Peyer's patch (tissue), 4 donors: ENCODE measurements around the gene CAPN9. TPM values are rescaled to one million over a fixed set of nuclear protein-coding genes. Genes with fewer than 3 reads are reported as not detected.

Source experiments
- DNase-seq, 3 donors: peaks; one replicate each; pipeline ENCODE4 v3.0.0-alpha.2; 2017 to 2019
- H3K27ac ChIP-seq, 4 donors: fragments of 200-600 bp; sonication (generic); one replicate each; pipeline ENCODE4 v1.5.1; 2016 to 2019
- H3K27me3 ChIP-seq, 2 donors: fragments of 200-600 bp; sonication (generic); one replicate each; pipeline ENCODE4 v1.5.1; 2019
- H3K36me3 ChIP-seq, 3 donors: fragments of 200-600 bp; sonication (generic); one replicate each; pipeline ENCODE4 v1.5.1; 2016 to 2019
- H3K4me1 ChIP-seq, 4 donors: fragments of 200-600 bp; sonication (generic); one replicate each; pipeline ENCODE4 v1.5.1; 2016 to 2019
- H3K4me3 ChIP-seq, 4 donors: fragments of 200-600 bp; sonication (generic); 1 replicate in 3 of 4; 2 replicates in 1 of 4; pipeline ENCODE4 v1.5.1; 2016 to 2019; ENCODE audit warnings: mild to moderate bottlenecking in 1 of 4
- H3K9me3 ChIP-seq, 4 donors: fragments of 200-600 bp; sonication (generic); one replicate each; pipeline ENCODE4 v1.5.1; 2016 to 2019; ENCODE audit warnings: mild to moderate bottlenecking in 1 of 4
- CTCF ChIP-seq, 6 experiments: fragments of 450-650 bp in 4 of 6; fragments of 200-600 bp in 2 of 6; sonication (generic) in 1 of 6; IDR thresholded peaks; one replicate each; pipeline ENCODE4 v1.5.1; 2017 to 2019; ENCODE audit warnings: antibody characterized with exemption in 6 of 6, mild to moderate bottlenecking in 3 of 6, moderate library complexity in 1 of 6
- POLR2A ChIP-seq, 2 donors: fragments of 450-650 bp; IDR thresholded peaks; one replicate each; pipeline ENCODE4 v1.5.1; 2017; ENCODE audit warnings: antibody characterized with exemption in 2 of 2, mild to moderate bottlenecking in 2 of 2, moderate library complexity in 2 of 2
- total RNA-seq, 4 donors: library from RNA; depleted of rRNA; stranded (reverse); fragments of >200 nt; gene quantifications; one replicate each; pipeline ENCODE4 v1.1.0, GENCODE V29; 2016

Gene CAPN9
- total RNA-seq, 4 donors from 2014 or later: 23.7 to 43.1 (median 33.4) TPM

GRCh38 chr1:230725256-230726012, 21.8 kb upstream of the CAPN9 start:
- H3K4me1 ChIP-seq: peaks cover 0 to 19% (median 0%) of the 10 kb centered on the region in 4 donors
- DNase-seq: no peak
- H3K27ac ChIP-seq: no peak overlapping the region
- H3K4me3 ChIP-seq: no peak overlapping the region
- H3K9me3 ChIP-seq: peaks cover 0 to 7% (median 0%) of the 10 kb centered on the region in 4 donors
- TF ChIP-seq CTCF (IDR thresholded peaks at IDR 0.05) (no peak), POLR2A (IDR thresholded peaks at IDR 0.05) (no peak)
- H3K27me3 ChIP-seq: no peaks in the 10 kb centered on the region
- no peaks in the 10 kb centered on the region for H3K36me3 ChIP-seq

GRCh38 chr1:230728710-230729392, 18.3 kb upstream of the CAPN9 start:
- Histone ChIP-seq H3K27ac (peak overlapping the region in 2 of 4 donors; percentile 48 to 58), H3K27me3 (no peaks in the 10 kb centered on the region), H3K36me3 (no peaks in the 10 kb centered on the region), H3K4me1 (peaks cover 0 to 19% (median 0%) of the 10 kb centered on the region in 4 donors), H3K4me3 (no peak overlapping the region), H3K9me3 (no peaks in the 10 kb centered on the region)
- peak in 2 of 3 donors; percentile 83 for DNase-seq
- TF ChIP-seq CTCF (IDR thresholded peaks at IDR 0.05): no peak

GRCh38 chr1:230730977-230731376, 16.2 kb upstream of the CAPN9 start:
- Histone ChIP-seq H3K4me1 (peaks cover 0 to 19% (median 0%) of the 10 kb centered on the region in 4 donors), H3K36me3 (no peaks in the 10 kb centered on the region), H3K4me3 (no peak overlapping the region), H3K27me3 (no peaks in the 10 kb centered on the region), H3K9me3 (no peaks in the 10 kb centered on the region), H3K27ac (peak overlapping the region in 1 of 4 donors; percentile 10)
- TF ChIP-seq POLR2A (IDR thresholded peaks at IDR 0.05): no peak
- TF ChIP-seq CTCF (IDR thresholded peaks at IDR 0.05): no peak
- no peak for DNase-seq

GRCh38 chr1:230735447-230735846, 11.7 kb upstream of the CAPN9 start:
- H3K9me3 ChIP-seq: no peaks in the 10 kb centered on the region
- no peak for TF ChIP-seq CTCF (IDR thresholded peaks at IDR 0.05)
- TF ChIP-seq POLR2A (IDR thresholded peaks at IDR 0.05): no peak
- no peak overlapping the region for H3K27ac ChIP-seq
- no peak overlapping the region for H3K4me3 ChIP-seq
- DNase-seq: peak in 2 of 3 donors; percentile 72 to 77
- H3K36me3 ChIP-seq: no peaks in the 10 kb centered on the region
- no peaks in the 10 kb centered on the region for H3K4me1 ChIP-seq
- no peaks in the 10 kb centered on the region for H3K27me3 ChIP-seq

GRCh38 chr1:230737622-230738262, 9.4 kb upstream of the CAPN9 start:
- no peaks in the 10 kb centered on the region for H3K4me1 ChIP-seq
- DNase-seq: no peak
- H3K4me3 ChIP-seq: no peak overlapping the region
- TF ChIP-seq POLR2A (IDR thresholded peaks at IDR 0.05) (no peak), CTCF (IDR thresholded peaks at IDR 0.05) (no peak)
- H3K27me3 ChIP-seq: no peaks in the 10 kb centered on the region
- H3K9me3 ChIP-seq: no peaks in the 10 kb centered on the region
- no peaks in the 10 kb centered on the region for H3K36me3 ChIP-seq
- no peak overlapping the region for H3K27ac ChIP-seq
